NCI-H2081 treated with DMSO at 0.1 percent for 48 hours (cell line): ENCODE data around the gene FARS2.
"Not testable (repeated sequence)": the region's sequence is repeated elsewhere in the genome, so short reads cannot be mapped to it uniquely, and the experiment has no call there.

Experiments
- DNase-seq: peaks from one replicate; lab custom pipeline; 2025; lab: John Stamatoyannopoulos, UW

Gene FARS2

DNA sequence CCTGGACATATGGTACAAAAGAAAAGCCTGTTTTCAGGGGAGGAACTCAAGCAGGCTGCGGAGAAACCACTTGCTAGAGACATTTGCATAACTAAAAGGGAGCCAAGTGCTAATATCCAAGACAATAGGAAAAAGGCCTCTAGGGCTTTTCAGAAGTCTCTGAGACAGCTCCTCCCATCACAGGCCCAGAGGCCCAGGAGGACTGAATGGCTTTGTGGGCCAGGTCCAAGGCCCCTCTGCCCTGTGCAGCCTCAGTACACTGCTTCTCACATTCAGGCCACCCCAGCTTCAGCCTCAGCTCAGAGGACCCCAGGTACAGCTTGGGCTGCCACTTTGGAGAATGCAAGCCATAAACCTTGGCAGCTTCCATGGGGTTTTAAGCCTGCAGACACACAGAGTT, 545.1 kb downstream of the FARS2 start:
- not testable (repeated sequence) for DNase-seq

DNA sequence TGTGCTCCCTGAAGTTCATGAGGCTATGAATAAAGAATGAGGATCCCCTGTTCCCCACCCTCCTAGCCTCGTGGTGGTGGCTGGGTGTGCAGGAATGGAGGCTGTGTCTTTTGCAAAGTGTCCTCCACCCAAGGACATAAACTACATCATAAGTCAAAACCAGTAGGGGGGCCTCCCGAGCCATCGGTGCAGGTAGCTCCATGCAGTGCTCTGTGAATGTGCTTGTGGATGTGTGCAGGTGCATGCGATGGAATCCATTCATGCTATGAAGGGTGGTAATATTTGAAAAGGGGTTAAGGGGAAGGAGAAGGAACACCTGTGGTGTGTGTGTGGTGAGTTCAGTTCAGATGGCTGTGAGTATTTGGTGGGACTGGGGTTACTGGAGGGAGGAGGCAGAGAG, 548.1 kb downstream of the FARS2 start:
- DNase-seq: no peak

DNA sequence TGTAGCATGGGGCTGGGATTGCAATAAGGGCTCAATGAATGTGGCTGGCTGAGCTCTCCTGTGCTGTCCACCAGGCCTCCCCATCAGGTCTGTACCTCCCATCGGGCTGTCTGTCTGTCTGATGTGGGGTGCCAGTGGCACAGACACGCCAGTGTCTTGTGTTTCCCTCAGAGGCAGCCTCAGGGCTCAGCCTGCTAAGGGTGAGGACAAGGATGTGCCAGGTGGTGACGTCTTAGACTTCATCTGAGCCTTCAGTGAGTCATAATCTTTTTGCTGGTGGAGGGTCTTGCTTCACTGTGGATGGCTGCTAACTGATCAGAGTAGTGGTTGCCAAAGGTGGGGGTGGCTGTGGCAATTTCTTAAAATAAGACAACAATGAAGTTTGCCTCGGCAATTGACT, 550.7 kb downstream of the FARS2 start:
- DNase-seq: no peak

DNA sequence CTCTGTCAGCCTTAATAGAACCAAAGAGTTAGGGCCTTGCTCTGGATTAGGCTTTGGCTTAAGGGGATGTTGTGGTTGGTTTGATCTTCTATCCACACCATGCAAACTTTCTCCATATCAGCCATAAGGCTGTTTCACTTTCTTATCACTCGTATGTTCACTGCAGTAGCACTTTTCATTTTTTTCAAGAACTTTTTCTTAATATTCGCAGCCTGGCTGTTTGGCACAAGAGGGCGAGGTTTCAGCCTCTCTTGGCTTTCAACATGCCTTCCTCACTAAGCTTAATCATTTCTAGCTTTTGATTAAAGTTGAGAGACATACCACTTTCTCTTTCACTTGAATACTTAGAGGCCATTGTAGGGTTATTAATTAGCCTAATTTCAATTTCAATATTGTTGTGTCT, 552.3 kb downstream of the FARS2 start:
- DNase-seq: no peak

DNA sequence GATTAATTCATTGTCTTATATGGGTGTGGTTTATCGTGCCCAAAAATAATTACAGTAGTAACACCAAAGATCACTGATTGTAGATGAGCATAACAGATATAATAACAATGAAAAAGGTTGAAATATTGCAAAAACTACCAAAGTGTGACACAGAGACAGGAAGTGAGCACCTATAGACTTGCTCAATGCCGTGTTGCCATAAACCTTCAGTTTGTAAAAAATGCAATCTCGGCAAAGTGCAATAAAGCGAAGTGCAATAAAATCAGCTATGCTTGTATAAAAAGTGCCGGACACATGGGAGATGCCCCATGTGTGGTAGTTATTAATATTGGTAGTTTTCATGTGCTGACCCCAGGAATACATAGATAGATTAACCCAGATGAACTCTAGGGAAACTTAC, 552.8 kb downstream of the FARS2 start:
- no peak for DNase-seq

DNA sequence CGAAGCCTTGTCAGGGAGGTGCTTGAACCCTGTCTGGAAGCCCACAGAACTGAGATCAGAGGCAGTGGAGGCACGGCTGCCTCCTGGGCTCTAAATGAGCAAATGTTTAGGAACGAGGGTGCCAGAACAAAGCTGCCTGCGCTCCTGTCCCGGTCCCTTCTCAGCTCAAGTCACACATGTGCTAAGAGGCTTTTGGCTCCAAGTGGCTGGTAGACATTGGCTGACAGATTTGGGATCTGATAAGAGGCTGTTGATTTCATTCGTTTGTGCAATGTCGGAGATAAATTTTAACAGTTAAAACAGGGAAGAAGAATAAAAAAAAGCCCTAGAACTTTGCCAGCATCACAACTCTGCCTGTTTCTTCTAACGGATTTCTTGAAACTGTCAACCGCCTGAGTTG, 553.6 kb downstream of the FARS2 start:
- DNase-seq: no peak

DNA sequence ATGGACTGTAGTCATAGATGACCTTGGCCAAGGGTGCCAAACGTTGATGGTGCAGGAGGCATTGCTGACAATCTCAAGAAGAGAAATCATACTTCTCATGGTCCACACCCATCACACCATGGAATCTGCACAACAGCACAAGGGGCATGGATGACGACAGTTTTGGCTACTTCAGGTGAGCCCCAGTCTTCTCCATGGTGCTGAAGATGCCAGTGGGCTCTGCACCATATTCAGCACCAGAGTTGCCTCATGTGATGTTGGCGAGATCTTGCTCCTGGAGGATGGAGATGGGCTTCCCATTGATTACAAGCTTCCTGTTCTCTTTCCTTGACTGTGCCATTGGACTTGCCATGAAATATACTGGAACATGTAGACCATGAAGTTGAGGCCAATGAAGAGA, 556.6 kb downstream of the FARS2 start:
- no peak for DNase-seq

DNA sequence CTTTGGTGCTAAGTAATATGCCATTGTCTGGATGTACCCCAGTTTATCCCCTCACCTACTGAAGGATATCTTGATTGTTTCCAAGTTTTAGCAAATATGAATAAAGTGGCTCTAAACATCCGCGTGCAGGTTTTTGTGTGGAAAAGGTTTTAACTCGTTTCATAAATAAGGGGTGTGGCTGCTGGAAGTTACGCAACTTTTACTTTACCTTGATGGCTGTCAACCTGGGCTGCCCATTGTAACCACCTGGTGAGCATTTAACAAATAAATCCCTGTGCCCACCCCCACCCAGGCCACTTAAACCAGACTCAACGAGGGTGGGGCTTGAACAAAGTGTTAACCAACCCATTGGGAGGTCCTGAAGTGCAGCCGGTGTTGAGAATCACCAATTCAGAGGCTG, 557.6 kb downstream of the FARS2 start:
- no peak for DNase-seq
